HG03439 (cell line): ENCODE results near the gene SERPINI1.

ENCODE experiments used
- ATAC-seq: cut with Tn5 transposase; IDR thresholded peaks from one replicate; pipeline ENCODE4 v1.9.1; 2021; ENCODE audit warnings: mild to moderate bottlenecking, moderate library complexity; ENCODE audit not compliant: unreplicated experiment

Gene SERPINI1

GRCh38 chr3:167843886-167844285 lies 108.4 kb downstream of the SERPINI1 start:
- no peak for ATAC-seq

GRCh38 chr3:167844528-167844927 lies 109.0 kb downstream of the SERPINI1 start:
- ATAC-seq: no peak

- ATAC-seq: no peak
Observed at GRCh38 chr3:167851171-167851570, 115.7 kb downstream of the SERPINI1 start.

- no peak for ATAC-seq
Observed at GRCh38 chr3:167851749-167852148, 116.2 kb downstream of the SERPINI1 start.

- ATAC-seq: no peak
Observed at GRCh38 chr3:167852216-167852615, 116.7 kb downstream of the SERPINI1 start.

GRCh38 chr3:167854063-167854462 lies 118.5 kb downstream of the SERPINI1 start:
- no peak for ATAC-seq

- no peak for ATAC-seq
Observed at GRCh38 chr3:167854846-167855245, 119.3 kb downstream of the SERPINI1 start.

- ATAC-seq: no peak
Observed at GRCh38 chr3:167855306-167855705, 119.8 kb downstream of the SERPINI1 start.

GRCh38 chr3:167858865-167859264 lies 123.3 kb downstream of the SERPINI1 start:
- ATAC-seq: no peak

- ATAC-seq: no peak
Observed at GRCh38 chr3:167859610-167860009, 124.1 kb downstream of the SERPINI1 start.

GRCh38 chr3:167861649-167862048 lies 126.1 kb downstream of the SERPINI1 start:
- no peak for ATAC-seq

- ATAC-seq: no peak
Observed at GRCh38 chr3:167862104-167862730, 126.7 kb downstream of the SERPINI1 start.

- ATAC-seq: no peak
Observed at GRCh38 chr3:167863811-167864551, 128.5 kb downstream of the SERPINI1 start.

GRCh38 chr3:167864552-167864874 lies 129.0 kb downstream of the SERPINI1 start:
- ATAC-seq: no peak

- ATAC-seq: no peak
Observed at GRCh38 chr3:167866331-167866730, 130.8 kb downstream of the SERPINI1 start.

- ATAC-seq: no peak
Observed at GRCh38 chr3:167867981-167868380, 132.5 kb downstream of the SERPINI1 start.

GRCh38 chr3:167870181-167870580 lies 134.7 kb downstream of the SERPINI1 start:
- ATAC-seq: no peak

- ATAC-seq: no peak
Observed at GRCh38 chr3:167870759-167871158, 135.2 kb downstream of the SERPINI1 start.

- no peak for ATAC-seq
Observed at GRCh38 chr3:167872032-167872431, 136.5 kb downstream of the SERPINI1 start.

- ATAC-seq: no peak
Observed at GRCh38 chr3:167872941-167873340, 137.4 kb downstream of the SERPINI1 start.

- ATAC-seq: no peak
Observed at GRCh38 chr3:167874671-167875372, 139.3 kb downstream of the SERPINI1 start.
